ENCODE data around the gene ZFP92.
A peak's percentile ranks its signal among the peaks of the same experiment; 100 is the strongest.

Gene ZFP92

DNA sequence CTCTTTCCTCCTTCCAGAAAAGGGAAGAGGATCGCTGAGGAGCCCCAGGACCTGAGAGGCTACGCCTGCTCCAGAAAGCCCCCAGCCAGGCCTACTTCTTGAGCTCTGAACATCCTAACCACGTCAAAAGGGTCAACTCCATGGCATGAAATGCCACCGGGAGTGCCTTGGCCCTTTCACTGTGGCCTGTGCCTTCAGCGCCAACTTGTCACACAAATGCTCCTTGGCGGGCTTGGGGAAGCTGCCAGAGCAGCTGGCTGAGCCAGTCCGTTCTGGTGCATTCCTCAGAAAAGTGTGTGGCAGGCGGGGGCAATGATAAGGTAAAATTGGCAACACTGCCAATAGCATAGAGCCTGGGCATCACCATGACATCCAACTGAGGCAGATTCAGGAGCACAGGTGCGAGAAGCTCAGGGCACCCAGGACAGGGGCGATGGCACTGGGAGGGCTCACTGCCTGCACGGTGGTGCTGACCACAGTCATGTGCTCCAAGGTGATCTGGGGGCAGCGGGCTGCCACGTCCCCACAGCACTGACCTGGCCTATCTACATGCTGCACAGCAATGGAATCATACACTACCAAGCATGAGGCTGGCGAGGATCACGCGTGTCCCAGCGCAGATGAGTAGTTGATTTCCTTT lies 46.7 kb downstream of the ZFP92 start:
- DNase-seq = no peak

DNA sequence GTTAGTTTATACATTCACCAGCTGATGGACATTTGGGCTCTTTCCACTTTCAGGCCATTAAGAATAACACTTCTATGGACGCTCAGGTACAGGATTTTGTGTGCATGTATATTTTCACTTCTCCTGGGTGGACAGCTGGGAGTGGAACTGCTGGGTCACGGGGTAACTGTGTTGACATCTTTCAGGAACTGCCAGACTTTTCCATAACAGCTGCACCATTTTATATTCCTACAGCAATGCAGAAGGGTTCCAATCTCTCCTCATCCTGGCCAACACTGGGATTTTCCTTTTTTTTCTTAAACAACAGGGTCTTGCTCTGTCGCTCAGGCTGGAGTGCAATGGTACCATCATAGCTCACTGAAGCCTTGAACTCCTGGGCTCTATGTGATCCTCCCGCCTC lies 47.2 kb downstream of the ZFP92 start:
- no peak for DNase-seq

DNA sequence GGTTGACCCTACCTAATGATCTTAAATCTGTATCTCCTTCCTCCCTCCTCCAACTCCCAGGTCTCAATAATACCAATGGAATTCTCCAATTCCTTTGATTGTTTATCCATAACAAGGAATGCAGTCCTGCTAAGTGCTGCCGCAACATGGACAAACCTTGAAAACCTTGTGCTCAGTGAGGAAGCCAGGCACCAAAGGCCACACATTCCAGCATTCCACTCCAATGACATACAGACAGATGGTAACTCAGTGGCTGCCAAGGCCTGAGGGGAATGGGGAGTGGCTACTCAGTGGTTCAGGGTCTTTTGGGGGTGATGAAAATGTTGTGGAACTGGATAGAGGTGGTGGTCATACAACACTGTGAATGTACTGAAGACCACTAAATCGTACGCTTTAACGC lies 48.7 kb downstream of the ZFP92 start:
- DNase-seq = peak; percentile 13

DNA sequence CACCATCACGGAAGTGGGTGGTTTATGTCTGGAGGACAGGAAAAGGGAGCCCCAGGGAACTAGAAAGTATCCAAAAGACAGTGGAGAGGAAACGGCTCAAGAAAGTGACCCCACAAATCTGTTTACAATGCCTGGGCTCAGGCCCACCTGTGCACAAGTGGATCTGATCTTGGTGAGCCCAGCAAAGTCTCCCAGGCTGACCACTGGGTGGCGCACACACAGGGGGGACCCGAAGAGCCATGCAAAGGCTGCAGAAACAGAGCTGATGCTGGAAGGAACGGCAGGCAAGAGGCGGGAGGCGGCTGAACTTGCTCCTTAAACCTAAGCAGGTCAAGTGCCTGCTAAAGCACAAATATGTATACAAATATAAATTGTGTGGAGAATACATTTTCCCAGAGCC lies 49.6 kb downstream of the ZFP92 start:
- peak; percentile 69 for DNase-seq
